HEK293T (cell line): ENCODE data around the gene MACROD2.

ENCODE experiments used
- BHLHE40 ChIP-seq: fragments of 450-650 bp; IDR thresholded peaks from 2 replicates; pipeline ENCODE4 v1.6.1; 2016; ENCODE audit warnings: mild to moderate bottlenecking, moderate library complexity, borderline replicate concordance
- CTBP1 ChIP-seq: fragments of 450-650 bp; IDR thresholded peaks from 2 replicates; pipeline ENCODE4 v1.6.1; 2016; ENCODE audit warnings: borderline replicate concordance
- FOXA1 ChIP-seq: fragments of 450-650 bp; IDR thresholded peaks from 2 replicates; pipeline ENCODE4 v1.6.1; 2016; ENCODE audit warnings: mild to moderate bottlenecking
- FOXK2 ChIP-seq: fragments of 450-650 bp; IDR thresholded peaks from 2 replicates; pipeline ENCODE4 v1.6.1; 2016; ENCODE audit warnings: mild to moderate bottlenecking
- FOXM1 ChIP-seq: fragments of 450-650 bp; IDR thresholded peaks from 2 replicates; pipeline ENCODE4 v1.6.1; 2017; ENCODE audit warnings: mild to moderate bottlenecking, borderline replicate concordance
- HDGF ChIP-seq: fragments of 450-650 bp; IDR thresholded peaks from 2 replicates; pipeline ENCODE4 v1.6.1; 2017; ENCODE audit warnings: antibody characterized with exemption, borderline replicate concordance
- NFRKB ChIP-seq: fragments of 450-650 bp; IDR thresholded peaks from 2 replicates; pipeline ENCODE4 v1.6.1; 2016; ENCODE audit warnings: mild to moderate bottlenecking, moderate library complexity
- SUZ12 ChIP-seq: fragments of 450-650 bp; IDR thresholded peaks from 2 replicates; pipeline ENCODE4 v1.6.1; 2016; ENCODE audit warnings: mild to moderate bottlenecking
- TARDBP ChIP-seq: fragments of 450-650 bp; IDR thresholded peaks from 2 replicates; pipeline ENCODE4 v1.6.1; 2016
- ZNF384 ChIP-seq: fragments of 450-650 bp; IDR thresholded peaks from 2 replicates; pipeline ENCODE4 v1.6.1; 2016

GRCh38 chr20:14245368-14245970 is 250.2 kb downstream of the MACROD2 start:
- TF ChIP-seq FOXK2 (no peak), HDGF (no peak), TARDBP (no peak), FOXM1 (no peak), SUZ12 (no peak), NFRKB (no peak), FOXA1 (no peak), ZNF384 (no peak), BHLHE40 (no peak), CTBP1 (no peak)
